K562 (cell line): ENCODE measurements around the gene SMIM10L2A. TPM values are rescaled to one million over a fixed set of nuclear protein-coding genes. Genes with fewer than 3 reads are reported as not detected.

Experiments
- ATAC-seq: fragments of 200-7000 bp; cut with Tn5 transposase; 3 replicates; pipeline ENCODE4 v1.9.1; 2020; ENCODE audit warnings: moderate library complexity
- BruUV-seq: library from RNA; stranded (reverse); fragments of 400-500 nt; replicated peaks from 2 replicates; lab custom pipeline; 2021; lab: Mats Ljungman, UMichigan
- CTCF ChIA-PET: fragments of 300-600 bp; formaldehyde crosslinking; extraction: SDS; loops from one replicate; lab custom pipeline; 2021; ENCODE audit warnings: low intra/inter-chr PET ratio; lab: Yijun Ruan, JAX
- POLR2A ChIA-PET: fragments of 300-600, 350-650 bp; sonication (Branson Sonifier 250); formaldehyde crosslinking; extraction: SDS; loops from one replicate; lab custom pipeline; 2021; ENCODE audit warnings: antibody characterized with exemption, inconsistent platforms; lab: Yijun Ruan, JAX
- DNase-seq, 4 experiments: peaks; one replicate each; pipeline versions ENCODE4 v3.0.0 to v3.0.0-alpha.2; 2011 to 2018; ENCODE audit warnings: low spot score in 3 of 4, mixed read lengths in 3 of 4; ENCODE audit errors: extremely low read depth in 1 of 4
- FAIRE-seq: peaks from 2 replicates; lab custom pipeline; 2011; peaks lifted over from hg19 to GRCh38; lab: Jason Lieb, UNC
- H2AFZ ChIP-seq: 2 replicates; pipeline ENCODE4 v1.6.0; 2011; ENCODE audit warnings: low read depth, low read length, control low read depth, inconsistent platforms
- H3K27ac ChIP-seq: fragments of 200-600 bp; 3 replicates; pipeline ENCODE4 v1.8.0; 2011; ENCODE audit warnings: low read depth, mild to moderate bottlenecking, control low read depth, inconsistent platforms, low read length, moderate library complexity, mixed read lengths; ENCODE audit errors: extremely low read depth
- H3K27me3 ChIP-seq, 2 experiments: fragments of 300-600 bp in 1 of 2; 2 replicates in 1 of 2; 3 replicates in 1 of 2; pipeline versions ENCODE4 v1.6.0 to v1.8.0; 2011; ENCODE audit warnings: inconsistent platforms in 2 of 2, low read length in 2 of 2, mild to moderate bottlenecking in 1 of 2, mixed read lengths in 1 of 2, moderate library complexity in 1 of 2; ENCODE audit not compliant: control insufficient read depth in 2 of 2, insufficient read depth in 2 of 2
- H3K36me3 ChIP-seq: fragments of 300-600 bp; 3 replicates; pipeline ENCODE4 v1.8.0; 2011; ENCODE audit warnings: mild to moderate bottlenecking, low read length, inconsistent platforms; ENCODE audit not compliant: control insufficient read depth, insufficient read depth
- H3K4me1 ChIP-seq, 2 experiments: fragments of 200-600 bp in 1 of 2; replicated peaks in 1 of 2; 2 replicates in 1 of 2; 3 replicates in 1 of 2; pipeline versions ENCODE4 v1.5.1 to v1.8.0; 2011; ENCODE audit warnings: inconsistent platforms in 2 of 2, low read length in 2 of 2, mild to moderate bottlenecking in 1 of 2, mixed read lengths in 1 of 2, moderate library complexity in 1 of 2; ENCODE audit not compliant: control insufficient read depth in 2 of 2, insufficient read depth in 2 of 2
- H3K4me2 ChIP-seq: 2 replicates; pipeline ENCODE4 v1.6.1; 2011; ENCODE audit warnings: low read length, control low read depth, inconsistent platforms, mixed read lengths; ENCODE audit not compliant: insufficient read depth
- H3K4me3 ChIP-seq: fragments of 200-600 bp; sonication (generic), shearing (Covaris generic); 2 replicates; pipeline ENCODE4 v1.5.1; 2016; ENCODE audit warnings: control low read depth, inconsistent platforms
- H3K79me2 ChIP-seq: fragments of 200-600 bp; 3 replicates; pipeline ENCODE4 v1.8.0; 2011; ENCODE audit warnings: low read length, inconsistent platforms; ENCODE audit not compliant: control insufficient read depth, insufficient read depth
- H3K9ac ChIP-seq, 2 experiments: 2 replicates each; pipeline versions ENCODE4 v1.6.0 to v1.6.1; 2011; ENCODE audit warnings: low read depth in 2 of 2, low read length in 2 of 2, control low read depth in 1 of 2, inconsistent platforms in 1 of 2, mild to moderate bottlenecking in 1 of 2, mixed read lengths in 1 of 2; ENCODE audit not compliant: insufficient read depth in 1 of 2
- H3K9me1 ChIP-seq: one replicate; pipeline ENCODE4 v1.6.0; 2011; ENCODE audit warnings: inconsistent platforms, mild to moderate bottlenecking, low read length, moderate library complexity; ENCODE audit not compliant: control insufficient read depth, insufficient read depth
- H3K9me3 ChIP-seq: replicated peaks from 2 replicates; pipeline ENCODE4 v1.5.1; 2011; ENCODE audit warnings: low read depth, low read length, inconsistent platforms; ENCODE audit not compliant: control insufficient read depth, insufficient read depth
- H4K20me1 ChIP-seq: replicated peaks from 2 replicates; pipeline ENCODE4 v1.6.1; 2011; ENCODE audit warnings: low read length, inconsistent platforms, mixed read lengths; ENCODE audit not compliant: control insufficient read depth, insufficient read depth
- CBFA2T3 ChIP-seq: fragments of 450-650 bp; IDR thresholded peaks from 2 replicates; pipeline ENCODE4 v1.6.1; 2017
- CLOCK ChIP-seq: fragments of 250-450 bp; sonication (Bioruptor Pico); IDR thresholded peaks from 2 replicates; pipeline ENCODE4 v1.4.0; 2020; ENCODE audit warnings: mild to moderate bottlenecking, moderate library complexity, borderline replicate concordance
- ETV6 ChIP-seq, 3 experiments: fragments of 150-350 bp in 1 of 3; sonication (generic) in 1 of 3; formaldehyde crosslinking in 1 of 3; IDR thresholded peaks; 2 replicates each; pipeline versions ENCODE4 v1.6.1 to v1.8.0; 2014 to 2022; ENCODE audit warnings: borderline replicate concordance in 2 of 3, low read depth in 2 of 3, antibody characterized with exemption in 1 of 3, low read length in 1 of 3, mild to moderate bottlenecking in 1 of 3, missing genetic modification reagents in 1 of 3
- MCM5 ChIP-seq: fragments of 450-650 bp; IDR thresholded peaks from 2 replicates; pipeline ENCODE4 v1.6.1; 2016; ENCODE audit warnings: low read depth
- MEF2D ChIP-seq: conservative IDR thresholded peaks from 2 replicates; pipeline ENCODE4 v1.6.1; 2016; ENCODE audit warnings: low read depth, missing genetic modification characterization, missing compliant biosample characterization
- MTA2 ChIP-seq: fragments of 450-650 bp; IDR thresholded peaks from 2 replicates; pipeline ENCODE4 v1.6.1; 2016; ENCODE audit warnings: low read depth
- NFIC ChIP-seq: fragments of 450-650 bp; IDR thresholded peaks from 2 replicates; pipeline ENCODE4 v1.6.1; 2017; ENCODE audit warnings: mild to moderate bottlenecking, inconsistent platforms
- NFIX ChIP-seq: fragments of 250-450 bp; sonication (Bioruptor Pico); IDR thresholded peaks from 2 replicates; pipeline ENCODE4 v1.4.0; 2020; ENCODE audit warnings: low read depth, mild to moderate bottlenecking, moderate library complexity
- SIN3A ChIP-seq, 2 experiments: fragments of 150-350 bp in 1 of 2; IDR thresholded peaks; 2 replicates each; pipeline ENCODE4 v1.6.1; 2011 to 2016; ENCODE audit warnings: borderline replicate concordance in 2 of 2, low read depth in 2 of 2, low read length in 2 of 2, mild to moderate bottlenecking in 2 of 2, moderate library complexity in 2 of 2; ENCODE audit not compliant: control insufficient read depth in 1 of 2
- SREBF1 ChIP-seq: fragments of 150-350 bp; IDR thresholded peaks from 2 replicates; pipeline ENCODE4 v1.6.1; 2014; ENCODE audit warnings: antibody characterized with exemption, low read depth, low read length, borderline replicate concordance
- XRCC5 ChIP-seq: fragments of 200-400 bp; formaldehyde crosslinking; IDR thresholded peaks from 2 replicates; pipeline ENCODE4 v1.6.1; 2017; ENCODE audit warnings: low read depth, mild to moderate bottlenecking, low read length
- ZNF217 ChIP-seq: sonication (generic); formaldehyde crosslinking; IDR thresholded peaks from 2 replicates; pipeline ENCODE4 v1.8.0; 2022; ENCODE audit warnings: mild to moderate bottlenecking, missing genetic modification reagents
- ZNF778 ChIP-seq: fragments of 450-650 bp; formaldehyde crosslinking; IDR thresholded peaks from 2 replicates; pipeline ENCODE4 v1.4.0; 2020; ENCODE audit warnings: mild to moderate bottlenecking, moderate library complexity
- WGBS: fragments of 100-300 bp; shearing (Covaris generic); methylation state at CpG from one replicate; pipeline ENCODE4 v1.1.6; 2016; ENCODE audit warnings: low coverage, mixed read lengths; ENCODE audit not compliant: insufficient coverage; ENCODE audit errors: missing lambda C conversion rate; 5-methylcytosine and 5-hydroxymethylcytosine counted together
- in situ Hi-C: fragments of 300-500 bp; cut with MboI; formaldehyde crosslinking; loops from 4 replicates; pipeline ENCODE4 v1.15.0; 2018; ENCODE audit warnings: inconsistent platforms, mixed read lengths
- intact Hi-C: fragments of 100-400 bp; cut with micrococcal nuclease; formaldehyde crosslinking; loops from 2 replicates; pipeline ENCODE4 v1.14.2; 2022
- polyA plus RNA-seq, 8 experiments: library from polyadenylated mRNA; depleted of rRNA in 4 of 8; stranded (reverse) in 5 of 8; unstranded in 3 of 8; fragments of >200 nt; fragmentation: Nextera tagmentation in 2 of 8; fragmentation: Illumina TruSeq in 1 of 8; extraction: Ambion mirVana in 2 of 8; extraction: Trizol in 1 of 8; gene quantifications; 2 replicates each; pipeline versions ENCODE4 v1.2.1 to v1.2.3, GENCODE V29; 2011 to 2014; ENCODE audit warnings: inconsistent platforms in 1 of 8, missing spikeins in 1 of 8
- total RNA-seq, 7 experiments: library from RNA; depleted of rRNA in 6 of 7; stranded (reverse); fragments of >200 nt in 6 of 7; fragmentation: Illumina TruSeq in 2 of 7; extraction: Trizol in 2 of 7; gene quantifications; 2 replicates each; pipeline versions ENCODE4 v1.2.1 to v1.2.3, GENCODE V29; 2011 to 2021; ENCODE audit warnings: low replicate concordance in 1 of 7

The SMIM10L2A gene
- total and polyA plus RNA-seq, 9 of the 15 experiments (the other 6 are each of a cell fraction or from before 2014, with no cell fraction given) = 0.03 to 0.14 (median 0.09) TPM; not detected in 2

GRCh38 chrX:135396566-135396965, 25.2 kb upstream of the SMIM10L2A start:
- peak; percentile 71 for TF ChIP-seq NFIX (CRISPR knock-in tag)
- no peak for TF ChIP-seq MCM5
- peak; percentile 88 for TF ChIP-seq NFIC
- no peak overlapping the region for H3K4me3 ChIP-seq

GRCh38 chrX:135397652-135398051, 24.1 kb upstream of the SMIM10L2A start:
- POLR2A ChIA-PET = no interaction called here
- intact Hi-C loops (no loop called here), in situ Hi-C loops (no loop called here)
- no peak overlapping the region for H3K9ac ChIP-seq
- DNase-seq (no peak), ATAC-seq (no peak), FAIRE-seq (no peak)
- CTCF ChIA-PET = no interaction called here
- no peak overlapping the region for H3K4me2 ChIP-seq
- TF ChIP-seq CBFA2T3 (no peak), SIN3A (IDR thresholded peaks at IDR 0.05; ENCODE audit: borderline replicate concordance in 2 of 2, control insufficient read depth in 1 of 2, low read depth in 2 of 2, low read length in 2 of 2) (no peak), SREBF1 (no peak), ZNF217 (CRISPR knock-in tag) (no peak), CLOCK (CRISPR knock-in tag) (no peak), ZNF778 (CRISPR knock-in tag) (no peak), ETV6 (IDR thresholded peaks at IDR 0.05; ENCODE audit: borderline replicate concordance in 1 of 2, low read depth in 2 of 2, low read length in 1 of 2) (no peak), ETV6 (CRISPR knock-in tag; IDR thresholded peaks at IDR 0.05; ENCODE audit: borderline replicate concordance) (no peak), MEF2D (tag) (no peak), XRCC5 (no peak), MTA2 (no peak)
- no peaks in the 10 kb centered on the region for H4K20me1 ChIP-seq
- H2AFZ ChIP-seq = no peak overlapping the region
- no peaks in the 10 kb centered on the region for H3K9me1 ChIP-seq
- no peak overlapping the region for H3K27ac ChIP-seq
- no peaks in the 10 kb centered on the region for H3K4me1 ChIP-seq
- no TSS peak for BruUV-seq
- peaks cover 3 to 10% of the 10 kb centered on the region in 2 experiments; a peak in 3 of 5 replicates for H3K27me3 ChIP-seq
- WGBS = 0% methylated on average over 2 of the region's 2 CpGs
- no peak overlapping the region for H3K4me3 ChIP-seq
- no peaks in the 10 kb centered on the region for H3K9me3 ChIP-seq
- H3K36me3 ChIP-seq = no peaks in the 10 kb centered on the region
- H3K79me2 ChIP-seq = no peaks in the 10 kb centered on the region

More at GRCh38 chrX:135396566-135396965, 25.2 kb upstream of the SMIM10L2A start:
- in situ Hi-C loops = no loop called here
- no peak overlapping the region for H3K27ac ChIP-seq
- ChIA-PET CTCF (no interaction called here), POLR2A (no interaction called here)
- peaks cover 3 to 10% of the 10 kb centered on the region in 2 experiments; a peak in 3 of 5 replicates for H3K27me3 ChIP-seq
- H3K9ac ChIP-seq = no peak overlapping the region
- H4K20me1 ChIP-seq = no peaks in the 10 kb centered on the region
- no peak for FAIRE-seq
- WGBS = 30% methylated on average over 2 of the region's 3 CpGs
- intact Hi-C loops = no loop called here
- no peak for DNase-seq
- H3K79me2 ChIP-seq = no peaks in the 10 kb centered on the region
- no peaks in the 10 kb centered on the region for H3K9me1 ChIP-seq
- H3K9me3 ChIP-seq = no peaks in the 10 kb centered on the region
- no peak overlapping the region for H3K4me2 ChIP-seq
- no peaks in the 10 kb centered on the region for H3K4me1 ChIP-seq
- no TSS peak for BruUV-seq
- H3K36me3 ChIP-seq = no peaks in the 10 kb centered on the region
- H2AFZ ChIP-seq = no peak overlapping the region
- ATAC-seq = no peak
